GM11168 (cell line): ENCODE measurements around the gene PSG1.
"Not testable (repeated sequence)": the region's sequence is repeated elsewhere in the genome, so short reads cannot be mapped to it uniquely, and the experiment has no call there.

Source experiments
- in situ Hi-C: fragments of 300-500 bp; cut with MboI; formaldehyde crosslinking; loops from one replicate; pipeline ENCODE4 v1.12.0; 2022; ENCODE audit warnings: low sequenced_read_pairs; ENCODE audit not compliant: unreplicated experiment

PSG1 gene

DNA sequence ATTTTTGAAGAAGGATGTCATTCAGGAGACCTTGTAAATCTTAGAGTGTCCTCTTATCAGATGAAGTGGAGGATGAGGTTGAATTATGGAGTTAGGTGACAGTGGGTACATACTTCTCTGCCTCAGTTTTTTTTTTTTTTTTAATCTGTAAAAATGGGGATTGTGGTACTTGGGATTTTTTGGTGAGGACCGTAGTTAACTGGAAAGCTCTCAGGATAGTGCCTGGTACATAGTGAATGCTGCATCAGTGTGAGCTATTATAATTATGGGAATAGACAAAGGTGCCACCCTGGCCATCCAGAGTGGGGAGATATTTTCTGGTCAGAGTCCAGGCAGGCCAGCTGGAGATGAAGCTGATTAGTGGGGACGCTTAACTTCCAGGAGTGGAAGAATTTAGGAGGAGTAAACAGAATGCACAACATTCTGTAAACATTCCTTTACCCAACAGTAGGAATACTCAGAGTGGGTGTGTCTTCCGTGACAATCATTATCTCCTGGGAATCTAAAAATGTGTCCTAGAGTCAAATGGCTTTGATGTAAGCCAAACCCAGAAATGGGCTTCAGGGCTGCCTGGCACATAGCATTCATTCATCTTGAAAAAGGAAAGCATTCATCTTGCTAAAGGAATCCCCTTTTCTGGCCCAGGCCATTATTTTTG, 47.4 kb downstream of the PSG1 start:
- in situ Hi-C loops: not testable (repeated sequence)

DNA sequence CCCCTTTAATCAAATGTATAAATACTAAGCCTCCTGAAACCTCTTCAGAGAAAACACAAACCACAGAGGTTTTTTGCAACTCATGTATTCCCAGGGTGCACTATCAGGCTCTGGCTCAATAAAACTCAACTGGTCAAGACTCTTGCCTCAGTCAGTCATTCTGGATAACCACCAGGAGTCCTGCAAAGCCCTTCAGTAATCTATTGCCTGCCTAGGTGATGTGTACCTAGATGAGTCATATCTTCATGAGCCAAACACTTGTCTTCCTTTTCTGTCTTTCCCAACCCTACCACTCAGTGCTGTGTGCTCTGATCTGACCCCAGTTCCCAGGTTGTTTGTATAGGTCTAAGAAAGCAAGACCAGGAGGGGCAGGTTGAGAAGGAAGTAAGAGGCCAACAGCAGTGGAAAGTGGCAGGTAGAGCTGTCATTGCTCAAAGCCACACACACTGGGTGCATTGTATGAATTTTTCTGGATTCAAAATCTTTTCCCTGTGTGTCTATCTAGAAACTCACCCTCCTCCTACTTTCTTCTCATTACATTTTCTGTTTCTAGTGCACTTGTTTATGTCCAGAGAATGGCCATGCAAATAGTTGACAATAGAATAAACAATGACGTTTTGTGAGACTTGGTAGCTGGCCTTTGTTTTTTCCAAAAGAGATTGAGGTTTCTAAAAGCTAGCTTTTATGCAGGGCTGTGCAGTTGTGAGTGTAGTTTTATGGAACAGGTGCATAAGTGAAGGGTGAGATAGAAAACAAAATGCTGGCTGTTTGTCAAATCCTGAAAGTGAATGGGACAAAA, 48.1 kb downstream of the PSG1 start:
- in situ Hi-C loops: no loop called here

DNA sequence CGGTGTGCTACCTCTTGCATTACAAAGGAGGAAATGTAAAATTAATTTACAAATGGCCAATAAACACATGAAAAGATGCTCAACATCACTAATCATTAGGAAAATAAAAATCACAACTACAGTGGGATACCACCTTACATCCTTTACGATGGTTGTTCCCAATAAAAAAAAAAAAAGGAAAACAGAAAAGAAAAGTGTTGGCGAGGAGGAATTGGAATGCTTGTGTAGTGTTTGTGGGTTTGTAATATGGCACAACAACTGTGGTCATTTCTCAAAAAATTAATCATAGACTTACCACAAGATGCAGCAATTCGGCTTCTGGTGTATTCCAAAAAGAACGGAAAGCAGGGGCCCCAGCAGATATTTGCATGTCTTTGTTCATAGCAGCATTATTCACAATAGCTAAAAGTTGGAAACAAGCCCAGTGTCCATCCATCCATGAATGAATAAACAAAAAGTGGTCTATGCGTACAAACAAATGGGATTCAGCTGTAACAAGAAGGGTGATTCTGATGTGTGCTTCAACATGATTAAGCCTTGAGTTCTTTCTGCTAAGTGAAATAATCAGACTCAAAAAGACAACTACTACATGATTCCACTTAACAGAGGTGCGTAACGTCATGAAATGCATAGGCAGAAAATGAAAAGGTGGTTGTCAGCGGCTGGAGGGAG, 58.1 kb downstream of the PSG1 start:
- in situ Hi-C loops: not testable (repeated sequence)

DNA sequence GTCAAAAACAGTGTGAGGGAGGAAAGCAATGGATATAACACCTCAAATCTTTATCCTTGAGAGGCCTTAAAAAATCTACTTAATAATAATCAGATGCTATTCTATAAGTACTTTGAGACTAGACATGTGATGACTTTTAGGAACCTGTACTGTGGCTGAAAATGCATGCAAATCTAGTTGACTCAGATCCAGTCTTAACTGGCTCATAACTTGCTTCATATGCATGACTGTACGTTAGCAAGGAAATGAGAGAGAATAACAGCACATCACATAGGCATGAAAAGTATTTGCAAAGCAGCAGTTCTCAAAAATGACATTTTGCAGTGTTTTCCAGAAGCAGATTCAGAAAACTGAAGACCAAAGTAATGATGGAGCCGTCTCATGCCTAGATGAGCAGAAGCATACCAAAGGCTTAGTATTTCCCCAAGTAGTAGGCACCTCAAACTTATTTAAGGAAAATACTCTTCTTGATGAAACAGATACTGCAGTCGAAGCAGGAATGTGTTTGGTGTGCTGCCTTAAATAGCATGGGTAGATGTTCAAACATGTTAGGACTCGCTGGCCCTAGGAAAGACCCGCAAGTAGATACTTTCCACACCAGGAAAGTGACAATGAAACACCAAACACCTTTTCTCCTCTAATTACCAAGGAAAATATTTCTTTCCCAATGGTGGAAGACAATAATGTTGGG, 59.4 kb downstream of the PSG1 start:
- in situ Hi-C loops: loop anchor here (10.0 kb wide), 1 partner anchor 165 kb away; no protein-coding TSS in a partner anchor

DNA sequence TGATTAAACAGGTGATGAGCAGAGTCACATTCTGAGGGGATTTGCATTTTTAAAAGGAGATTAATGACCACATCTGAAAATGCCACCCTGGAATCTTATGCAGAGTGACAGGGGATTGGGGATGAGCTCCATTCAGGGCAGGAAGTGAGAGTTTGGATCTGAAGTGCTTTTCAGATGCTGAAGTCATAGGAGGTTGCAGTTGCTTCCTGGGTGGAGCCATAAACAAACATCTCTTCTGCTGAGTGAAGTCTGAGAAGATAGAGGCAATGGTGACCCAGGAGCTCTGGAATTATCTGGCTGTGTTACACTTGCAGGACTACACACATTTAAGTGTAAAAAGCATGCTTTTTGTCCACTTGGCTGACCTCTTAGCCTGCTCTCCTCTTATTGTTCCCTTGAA, 62.6 kb downstream of the PSG1 start:
- in situ Hi-C loops: loop anchor here (10.0 kb wide), 1 partner anchor 168 kb away; no protein-coding TSS in a partner anchor
